Parathyroid adenoma (tissue), 2 donors: ENCODE measurements around the gene GLIS1.

Experiments used
- H2AFZ ChIP-seq: fragments of 300-600 bp; sonication (generic); one replicate; pipeline ENCODE4 v1.7.0; 2017; ENCODE audit warnings: antibody characterized with exemption, mild to moderate bottlenecking
- H3K27ac ChIP-seq: fragments of 300-600 bp; sonication (generic); one replicate; pipeline ENCODE4 v1.7.0; 2017
- H3K27me3 ChIP-seq: fragments of 300-600 bp; sonication (generic); one replicate; pipeline ENCODE4 v1.7.0; 2017; ENCODE audit warnings: low read length; ENCODE audit not compliant: control insufficient read depth, insufficient read depth
- H3K36me3 ChIP-seq: fragments of 300-600 bp; sonication (generic); one replicate; pipeline ENCODE4 v1.7.0; 2017; ENCODE audit warnings: low read length; ENCODE audit not compliant: control insufficient read depth, insufficient read depth
- H3K4me1 ChIP-seq: fragments of 300-600 bp; sonication (generic); one replicate; pipeline ENCODE4 v1.7.0; 2017; ENCODE audit warnings: control low read depth
- H3K4me2 ChIP-seq: fragments of 300-600 bp; sonication (generic); one replicate; pipeline ENCODE4 v1.7.0; 2017; ENCODE audit warnings: low read length
- H3K4me3 ChIP-seq: fragments of 300-600 bp; sonication (generic); one replicate; pipeline ENCODE4 v1.7.0; 2017; ENCODE audit warnings: low read depth, low read length
- H3K79me2 ChIP-seq: fragments of 300-600 bp; sonication (generic); one replicate; pipeline ENCODE4 v1.7.0; 2017; ENCODE audit warnings: control low read depth
- H3K9ac ChIP-seq: fragments of 300-600 bp; sonication (generic); one replicate; pipeline ENCODE4 v1.7.0; 2017; ENCODE audit warnings: mild to moderate bottlenecking
- H3K9me3 ChIP-seq: fragments of 300-600 bp; sonication (generic); one replicate; pipeline ENCODE4 v1.7.0; 2017; ENCODE audit warnings: low read length; ENCODE audit not compliant: control insufficient read depth
- TF ChIP-seq, protein P1 (sequence below): fragments of 300-600 bp; sonication (generic); IDR thresholded peaks from one replicate; pipeline ENCODE4 v1.7.0; 2017; ENCODE audit warnings: antibody characterized with exemption, mild to moderate bottlenecking
- donor health status: primary hyperparathyroidism.

Gene GLIS1

GRCh38 chr1:53653631-53654030, 85.3 kb downstream of the GLIS1 start:
- H2AFZ ChIP-seq, result no peak overlapping the region
- H3K9me3 ChIP-seq, result no peaks in the 10 kb centered on the region
- no peak overlapping the region for H3K4me2 ChIP-seq
- H3K79me2 ChIP-seq, result no peaks in the 10 kb centered on the region
- no peak overlapping the region for H3K27ac ChIP-seq
- TF ChIP-seq, protein P1, sequence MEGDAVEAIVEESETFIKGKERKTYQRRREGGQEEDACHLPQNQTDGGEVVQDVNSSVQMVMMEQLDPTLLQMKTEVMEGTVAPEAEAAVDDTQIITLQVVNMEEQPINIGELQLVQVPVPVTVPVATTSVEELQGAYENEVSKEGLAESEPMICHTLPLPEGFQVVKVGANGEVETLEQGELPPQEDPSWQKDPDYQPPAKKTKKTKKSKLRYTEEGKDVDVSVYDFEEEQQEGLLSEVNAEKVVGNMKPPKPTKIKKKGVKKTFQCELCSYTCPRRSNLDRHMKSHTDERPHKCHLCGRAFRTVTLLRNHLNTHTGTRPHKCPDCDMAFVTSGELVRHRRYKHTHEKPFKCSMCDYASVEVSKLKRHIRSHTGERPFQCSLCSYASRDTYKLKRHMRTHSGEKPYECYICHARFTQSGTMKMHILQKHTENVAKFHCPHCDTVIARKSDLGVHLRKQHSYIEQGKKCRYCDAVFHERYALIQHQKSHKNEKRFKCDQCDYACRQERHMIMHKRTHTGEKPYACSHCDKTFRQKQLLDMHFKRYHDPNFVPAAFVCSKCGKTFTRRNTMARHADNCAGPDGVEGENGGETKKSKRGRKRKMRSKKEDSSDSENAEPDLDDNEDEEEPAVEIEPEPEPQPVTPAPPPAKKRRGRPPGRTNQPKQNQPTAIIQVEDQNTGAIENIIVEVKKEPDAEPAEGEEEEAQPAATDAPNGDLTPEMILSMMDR, result no peak
- no peak overlapping the region for H3K9ac ChIP-seq
- H3K4me3 ChIP-seq, result no peak overlapping the region
- no peaks in the 10 kb centered on the region for H3K27me3 ChIP-seq
- H3K4me1 ChIP-seq, result no peaks in the 10 kb centered on the region
- no peaks in the 10 kb centered on the region for H3K36me3 ChIP-seq

DNA sequence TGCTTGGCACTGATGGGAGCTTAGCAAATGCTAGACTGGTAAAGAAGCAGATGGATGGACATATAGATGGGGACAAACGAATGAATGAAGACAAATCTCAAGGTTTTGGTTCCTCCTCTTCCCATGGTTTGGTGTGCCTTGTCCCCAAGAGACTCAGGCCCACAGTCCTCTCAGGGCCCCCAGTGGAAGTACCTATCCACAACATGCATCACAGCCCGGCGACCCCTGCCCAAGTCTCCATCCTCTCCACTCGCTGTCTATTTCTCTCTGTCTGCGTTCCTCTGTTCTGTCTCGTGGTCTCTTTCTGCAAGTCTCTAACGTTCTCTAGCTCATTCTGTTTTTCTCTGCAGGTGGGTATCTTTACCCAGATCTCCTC, 85.8 kb downstream of the GLIS1 start:
- no peak overlapping the region for H3K4me3 ChIP-seq
- TF ChIP-seq, protein P1, result no peak
- H3K27ac ChIP-seq, result no peak overlapping the region
- H3K36me3 ChIP-seq, result no peaks in the 10 kb centered on the region
- H3K9ac ChIP-seq, result no peak overlapping the region
- H3K4me1 ChIP-seq, result no peaks in the 10 kb centered on the region
- no peak overlapping the region for H3K4me2 ChIP-seq
- no peaks in the 10 kb centered on the region for H3K9me3 ChIP-seq
- H3K79me2 ChIP-seq, result no peaks in the 10 kb centered on the region
- H3K27me3 ChIP-seq, result no peaks in the 10 kb centered on the region
- H2AFZ ChIP-seq, result no peak overlapping the region

- H2AFZ ChIP-seq, result no peak overlapping the region
- H3K4me2 ChIP-seq, result no peak overlapping the region
- H3K27ac ChIP-seq, result no peak overlapping the region
- no peaks in the 10 kb centered on the region for H3K27me3 ChIP-seq
- TF ChIP-seq, protein P1, result no peak
- H3K79me2 ChIP-seq, result no peaks in the 10 kb centered on the region
- no peak overlapping the region for H3K4me3 ChIP-seq
- H3K9ac ChIP-seq, result no peak overlapping the region
- H3K9me3 ChIP-seq, result no peaks in the 10 kb centered on the region
- H3K4me1 ChIP-seq, result no peaks in the 10 kb centered on the region
- no peaks in the 10 kb centered on the region for H3K36me3 ChIP-seq
These were observed 86.3 kb downstream of the GLIS1 start for GRCh38 chr1:53652441-53653199.

- Histone ChIP-seq H3K4me3 (no peak overlapping the region), H2AFZ (no peak overlapping the region)
These were observed 87.6 kb downstream of the GLIS1 start for GRCh38 chr1:53651356-53651755.

More at GRCh38 chr1:53651356-53651755, 87.6 kb downstream of the GLIS1 start:
- TF ChIP-seq, protein P1, result no peak
- Histone ChIP-seq H3K27ac (no peak overlapping the region), H3K27me3 (no peaks in the 10 kb centered on the region), H3K9me3 (no peaks in the 10 kb centered on the region), H3K36me3 (no peaks in the 10 kb centered on the region), H3K9ac (no peak overlapping the region), H3K79me2 (no peaks in the 10 kb centered on the region), H3K4me2 (no peak overlapping the region), H3K4me1 (no peaks in the 10 kb centered on the region)
